HepG2 (cell line): Measurements from ENCODE around the gene MCM3AP. TPM values are rescaled to one million over a fixed set of nuclear protein-coding genes. Genes with fewer than 3 reads are reported as not detected.

ENCODE experiments used
- ARID4A ChIP-seq: sonication (generic); formaldehyde crosslinking; IDR thresholded peaks from 2 replicates; pipeline ENCODE4 v1.5.0; 2020; ENCODE audit warnings: mild to moderate bottlenecking, missing genetic modification reagents, borderline replicate concordance
- CBX1 ChIP-seq: IDR thresholded peaks from one replicate; pipeline ENCODE4 v1.6.1; 2016; ENCODE audit warnings: antibody characterized with exemption, low read depth
- CREB1 ChIP-seq, 2 experiments: fragments of 450-650 bp in 1 of 2; IDR thresholded peaks; 2 replicates each; pipeline ENCODE4 v1.6.1; 2016 to 2017; ENCODE audit warnings: control low read depth in 1 of 2, mild to moderate bottlenecking in 1 of 2, missing compliant biosample characterization in 1 of 2, missing genetic modification characterization in 1 of 2
- DMTF1 ChIP-seq: sonication (generic); formaldehyde crosslinking; IDR thresholded peaks from 2 replicates; pipeline ENCODE4 v1.4.0; 2020; ENCODE audit warnings: mild to moderate bottlenecking, missing genetic modification reagents
- GATAD2A ChIP-seq: IDR thresholded peaks from 2 replicates; pipeline ENCODE4 v1.6.1; 2016
- KDM6A ChIP-seq: IDR thresholded peaks from 2 replicates; pipeline ENCODE4 v1.6.1; 2016; ENCODE audit warnings: low read depth
- NR1H2 ChIP-seq: sonication (generic); formaldehyde crosslinking; IDR thresholded peaks from 2 replicates; pipeline ENCODE4 v1.8.1; 2022; ENCODE audit warnings: low read depth, missing genetic modification reagents, borderline replicate concordance
- PCBP2 ChIP-seq: fragments of 200-400 bp; formaldehyde crosslinking; optimal IDR thresholded peaks from 2 replicates; pipeline ENCODE3; 2018; ENCODE audit warnings: low read length, low read depth; ENCODE audit not compliant: poor library complexity, severe bottlenecking
- TARDBP ChIP-seq: sonication (generic); formaldehyde crosslinking; IDR thresholded peaks from 2 replicates; pipeline ENCODE4 v1.8.0; 2022; ENCODE audit warnings: mild to moderate bottlenecking, missing genetic modification reagents
- YY1 ChIP-seq: IDR thresholded peaks from 2 replicates; pipeline ENCODE4 v1.6.1; 2011; ENCODE audit warnings: low read length, low read depth, moderate library complexity, mild to moderate bottlenecking; ENCODE audit not compliant: insufficient read depth, insufficient replicate concordance
- ZNF331 ChIP-seq: sonication (generic); formaldehyde crosslinking; IDR thresholded peaks from 2 replicates; pipeline ENCODE4 v1.4.0; 2020; ENCODE audit warnings: missing genetic modification reagents
- ZNF333 ChIP-seq: sonication (generic); formaldehyde crosslinking; IDR thresholded peaks from 2 replicates; pipeline ENCODE4 v1.4.0; 2020; ENCODE audit warnings: mild to moderate bottlenecking, missing genetic modification reagents, borderline replicate concordance
- ZNF337 ChIP-seq: sonication (generic); formaldehyde crosslinking; IDR thresholded peaks from 2 replicates; pipeline ENCODE4 v1.5.1; 2020; ENCODE audit warnings: missing genetic modification reagents, low read depth, mild to moderate bottlenecking, borderline replicate concordance
- ZNF34 ChIP-seq: sonication (generic); formaldehyde crosslinking; IDR thresholded peaks from 2 replicates; pipeline ENCODE4 v1.4.0; 2020; ENCODE audit warnings: mild to moderate bottlenecking, missing genetic modification reagents, borderline replicate concordance
- ZNF414 ChIP-seq: sonication (generic); formaldehyde crosslinking; IDR thresholded peaks from 2 replicates; pipeline ENCODE4 v1.5.0; 2020; ENCODE audit warnings: missing genetic modification reagents
- ZNF460 ChIP-seq: sonication (generic); formaldehyde crosslinking; IDR thresholded peaks from 2 replicates; pipeline ENCODE4 v1.5.1; 2020; ENCODE audit warnings: missing genetic modification reagents, mild to moderate bottlenecking, borderline replicate concordance
- ZNF556 ChIP-seq: sonication (generic); formaldehyde crosslinking; IDR thresholded peaks from 2 replicates; pipeline ENCODE4 v1.4.0; 2020; ENCODE audit warnings: mild to moderate bottlenecking, missing genetic modification reagents, borderline replicate concordance
- ZNF776 ChIP-seq: sonication (generic); formaldehyde crosslinking; IDR thresholded peaks from 2 replicates; pipeline ENCODE4 v1.4.0; 2020; ENCODE audit warnings: mild to moderate bottlenecking, missing genetic modification reagents
- ZNF790 ChIP-seq: sonication (generic); formaldehyde crosslinking; IDR thresholded peaks from 2 replicates; pipeline ENCODE4 v1.8.0; 2022; ENCODE audit warnings: missing genetic modification reagents, mild to moderate bottlenecking, borderline replicate concordance
- polyA plus RNA-seq, 8 experiments: library from polyadenylated mRNA; depleted of rRNA in 3 of 8; stranded (reverse) in 7 of 8; unstranded in 1 of 8; fragments of >200 nt; fragmentation: Illumina TruSeq in 4 of 8; extraction: Trizol in 4 of 8; gene quantifications; 2 replicates each; pipeline versions ENCODE4 v1.2.1 to v1.2.3, GENCODE V29; 2011 to 2016; ENCODE audit warnings: low read depth in 4 of 8, missing spikeins in 1 of 8, mixed read lengths in 1 of 8; ENCODE audit not compliant: insufficient read depth in 1 of 8
- total RNA-seq, 5 experiments: library from RNA; depleted of rRNA; stranded (reverse); fragments of >200 nt; fragmentation: Illumina TruSeq; extraction: Trizol; gene quantifications; 2 replicates each; pipeline ENCODE4 v1.2.3, GENCODE V29; 2016; ENCODE audit warnings: low read depth in 1 of 5
- TF ChIP-seq, protein P1 (sequence below): sonication (generic); formaldehyde crosslinking; IDR thresholded peaks from 2 replicates; pipeline ENCODE4 v1.4.0; 2020; ENCODE audit warnings: missing genetic modification reagents

MCM3AP gene
- total and polyA plus RNA-seq, 2 of the 13 experiments (the other 11 are each of a cell fraction or from before 2014, with no cell fraction given): 27.0 to 54.7 TPM

DNA sequence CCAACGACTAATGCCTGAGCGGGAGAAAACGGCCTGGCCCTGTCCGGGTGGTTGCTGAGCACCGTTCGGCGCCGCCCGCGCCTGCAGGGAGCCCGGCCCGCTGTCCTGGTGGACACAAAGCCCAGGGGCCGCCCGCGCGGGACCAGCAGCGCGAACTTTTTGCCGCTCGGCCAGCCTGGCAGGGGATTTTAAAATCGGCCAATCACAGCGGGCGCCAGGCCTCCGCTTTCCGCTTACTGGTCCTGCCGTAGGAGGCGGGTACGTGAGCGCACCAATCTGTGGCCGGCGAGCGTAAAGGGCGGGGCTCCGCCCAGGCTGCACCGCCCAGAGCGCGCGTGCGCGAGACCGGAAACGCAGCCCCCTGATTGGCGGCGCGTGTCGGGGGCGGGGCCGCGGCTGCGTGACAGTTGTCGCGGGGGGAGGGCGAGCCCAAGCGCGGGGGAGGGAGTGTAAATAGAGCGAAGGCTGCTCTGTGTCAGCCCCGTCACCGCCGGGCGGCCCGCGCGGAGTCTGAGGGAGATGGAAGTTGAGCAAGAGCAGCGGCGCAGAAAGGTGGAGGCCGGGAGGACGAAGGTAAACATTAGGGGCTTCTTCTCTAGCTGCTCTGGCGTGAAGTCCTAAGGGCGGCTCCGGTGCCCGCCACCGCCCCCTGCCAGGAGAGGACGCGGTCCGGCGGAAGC lies 38.4 kb upstream of the MCM3AP start, which contains the start of the genes C21orf58 and PCNT (continued):
- TF ChIP-seq NR1H2 (CRISPR knock-in tag) (no peak), ZNF331 (CRISPR knock-in tag) (no peak), YY1 (no peak), KDM6A (CRISPR knock-in tag) (no peak), DMTF1 (CRISPR knock-in tag) (no peak), ZNF333 (CRISPR knock-in tag) (peak; percentile 69; the same call in 1 of the 2 replicates), ZNF776 (peak; percentile 3; the same call in 1 of the 2 replicates), ZNF34 (CRISPR knock-in tag) (no peak), ZNF414 (CRISPR knock-in tag) (no peak), ZNF337 (CRISPR knock-in tag) (no peak), TARDBP (CRISPR knock-in tag) (0 out of 2 replicates have a peak, but pooled peaks have one; percentile 23), ZNF460 (CRISPR knock-in tag) (no peak), CBX1 (no peak), ZNF556 (peak; percentile 17; the same call in 1 of the 2 replicates), PCBP2 (no peak), CREB1 (IDR thresholded peaks at IDR 0.05) (peak; percentile 74), CREB1 (CRISPR knock-in tag; IDR thresholded peaks at IDR 0.05) (no peak), ZNF790 (CRISPR knock-in tag) (no peak; the same call in 1 of the 2 replicates), GATAD2A (CRISPR knock-in tag) (no peak), ARID4A (peak; percentile 91; the same call in 1 of the 2 replicates)
- TF ChIP-seq, protein P1, sequence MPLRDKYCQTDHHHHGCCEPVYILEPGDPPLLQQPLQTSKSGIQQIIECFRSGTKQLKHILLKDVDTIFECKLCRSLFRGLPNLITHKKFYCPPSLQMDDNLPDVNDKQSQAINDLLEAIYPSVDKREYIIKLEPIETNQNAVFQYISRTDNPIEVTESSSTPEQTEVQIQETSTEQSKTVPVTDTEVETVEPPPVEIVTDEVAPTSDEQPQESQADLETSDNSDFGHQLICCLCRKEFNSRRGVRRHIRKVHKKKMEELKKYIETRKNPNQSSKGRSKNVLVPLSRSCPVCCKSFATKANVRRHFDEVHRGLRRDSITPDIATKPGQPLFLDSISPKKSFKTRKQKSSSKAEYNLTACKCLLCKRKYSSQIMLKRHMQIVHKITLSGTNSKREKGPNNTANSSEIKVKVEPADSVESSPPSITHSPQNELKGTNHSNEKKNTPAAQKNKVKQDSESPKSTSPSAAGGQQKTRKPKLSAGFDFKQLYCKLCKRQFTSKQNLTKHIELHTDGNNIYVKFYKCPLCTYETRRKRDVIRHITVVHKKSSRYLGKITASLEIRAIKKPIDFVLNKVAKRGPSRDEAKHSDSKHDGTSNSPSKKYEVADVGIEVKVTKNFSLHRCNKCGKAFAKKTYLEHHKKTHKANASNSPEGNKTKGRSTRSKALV (CRISPR knock-in tag): no peak
